Measurements from ENCODE around the gene NES.

DNA sequence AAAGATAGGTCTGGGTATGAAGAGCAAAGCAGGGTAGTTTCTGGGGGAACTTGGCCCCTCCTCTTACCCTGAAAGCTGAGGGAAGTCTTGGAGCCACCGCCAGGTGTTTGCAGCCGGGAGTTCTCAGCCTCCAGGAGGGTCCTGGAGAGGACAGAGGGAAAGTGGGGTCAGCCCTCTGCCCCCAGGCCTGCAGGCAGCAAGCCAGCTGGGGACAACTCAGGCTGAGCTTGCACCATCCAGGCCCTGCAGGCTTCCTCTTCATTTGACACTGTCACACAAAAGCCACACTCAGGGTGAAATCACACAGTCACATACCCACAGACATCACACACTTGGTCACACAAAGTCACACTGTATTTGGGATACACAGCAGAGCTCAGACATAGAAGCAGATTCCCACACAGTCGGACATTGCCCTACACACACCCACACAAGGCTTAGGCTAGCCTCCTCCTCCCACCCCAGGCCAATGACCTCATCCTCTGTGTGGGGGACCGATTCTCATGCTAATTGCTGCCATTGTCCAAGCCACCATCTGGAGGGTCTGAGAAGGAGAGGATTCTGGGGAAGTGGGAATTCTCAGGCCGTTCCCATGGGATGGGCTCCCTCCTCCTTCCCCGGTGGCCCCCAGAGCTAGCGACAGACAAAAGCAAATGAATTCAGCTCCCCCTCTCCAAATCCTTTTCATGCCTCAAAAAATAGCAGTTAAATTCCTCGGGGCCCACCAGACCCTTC, 3.7 kb downstream of the NES start:
- TF ChIP-seq, protein P1, sequence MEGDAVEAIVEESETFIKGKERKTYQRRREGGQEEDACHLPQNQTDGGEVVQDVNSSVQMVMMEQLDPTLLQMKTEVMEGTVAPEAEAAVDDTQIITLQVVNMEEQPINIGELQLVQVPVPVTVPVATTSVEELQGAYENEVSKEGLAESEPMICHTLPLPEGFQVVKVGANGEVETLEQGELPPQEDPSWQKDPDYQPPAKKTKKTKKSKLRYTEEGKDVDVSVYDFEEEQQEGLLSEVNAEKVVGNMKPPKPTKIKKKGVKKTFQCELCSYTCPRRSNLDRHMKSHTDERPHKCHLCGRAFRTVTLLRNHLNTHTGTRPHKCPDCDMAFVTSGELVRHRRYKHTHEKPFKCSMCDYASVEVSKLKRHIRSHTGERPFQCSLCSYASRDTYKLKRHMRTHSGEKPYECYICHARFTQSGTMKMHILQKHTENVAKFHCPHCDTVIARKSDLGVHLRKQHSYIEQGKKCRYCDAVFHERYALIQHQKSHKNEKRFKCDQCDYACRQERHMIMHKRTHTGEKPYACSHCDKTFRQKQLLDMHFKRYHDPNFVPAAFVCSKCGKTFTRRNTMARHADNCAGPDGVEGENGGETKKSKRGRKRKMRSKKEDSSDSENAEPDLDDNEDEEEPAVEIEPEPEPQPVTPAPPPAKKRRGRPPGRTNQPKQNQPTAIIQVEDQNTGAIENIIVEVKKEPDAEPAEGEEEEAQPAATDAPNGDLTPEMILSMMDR (IDR thresholded peaks at IDR 0.05; ENCODE audit: low read depth, low read length), result no peak
- TF ChIP-seq POLR2A (IDR thresholded peaks at IDR 0.05; ENCODE audit: extremely low read depth, insufficient read length), result no peak
